ENCODE results near the gene DBP. TPM values are rescaled to one million over a fixed set of nuclear protein-coding genes. Genes with fewer than 3 reads are reported as not detected.
"Not testable (repeated sequence)": the region's sequence is repeated elsewhere in the genome, so short reads cannot be mapped to it uniquely, and the experiment has no call there.

DBP gene
- total RNA-seq, 1 donor, result 28.2 TPM

DNA sequence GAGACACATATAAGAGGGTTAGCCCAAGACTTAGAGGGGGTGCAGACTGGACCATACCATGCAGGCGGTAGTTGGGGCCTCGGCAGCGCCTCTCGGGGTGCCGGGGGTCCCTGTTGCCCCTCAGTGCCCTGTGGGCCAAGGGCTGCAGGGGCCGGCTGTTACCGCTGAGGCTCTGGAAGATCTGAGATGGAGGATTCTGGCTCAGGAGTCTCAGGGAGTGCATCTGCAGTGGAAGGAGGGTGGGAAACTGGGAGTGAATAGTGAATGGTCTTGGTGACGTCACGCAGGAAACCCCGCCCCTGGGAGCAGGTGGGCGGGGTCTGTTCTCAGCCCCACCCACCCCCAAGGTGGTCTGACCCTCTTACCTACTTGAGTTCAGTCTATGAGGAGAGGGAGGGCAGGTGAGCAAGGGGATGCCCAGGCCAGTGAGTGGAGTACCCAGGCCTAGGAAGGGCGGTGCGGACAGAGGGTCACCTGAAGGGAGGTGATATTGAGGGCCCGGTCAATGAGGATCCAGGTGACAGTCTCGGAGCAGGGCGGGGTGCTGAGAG lies 1.7 kb upstream of the DBP start:
- Histone ChIP-seq H3K9me3 (ENCODE audit: low read depth, low read length) (no peaks in the 10 kb centered on the region), H3K4me3 (ENCODE audit: low read length) (peak overlapping the region; percentile 78), H3K4me1 (ENCODE audit: insufficient read depth, low read length) (peaks cover 35% of the 10 kb centered on the region), H3K27me3 (ENCODE audit: insufficient read depth, low read length) (no peaks in the 10 kb centered on the region)

DNA sequence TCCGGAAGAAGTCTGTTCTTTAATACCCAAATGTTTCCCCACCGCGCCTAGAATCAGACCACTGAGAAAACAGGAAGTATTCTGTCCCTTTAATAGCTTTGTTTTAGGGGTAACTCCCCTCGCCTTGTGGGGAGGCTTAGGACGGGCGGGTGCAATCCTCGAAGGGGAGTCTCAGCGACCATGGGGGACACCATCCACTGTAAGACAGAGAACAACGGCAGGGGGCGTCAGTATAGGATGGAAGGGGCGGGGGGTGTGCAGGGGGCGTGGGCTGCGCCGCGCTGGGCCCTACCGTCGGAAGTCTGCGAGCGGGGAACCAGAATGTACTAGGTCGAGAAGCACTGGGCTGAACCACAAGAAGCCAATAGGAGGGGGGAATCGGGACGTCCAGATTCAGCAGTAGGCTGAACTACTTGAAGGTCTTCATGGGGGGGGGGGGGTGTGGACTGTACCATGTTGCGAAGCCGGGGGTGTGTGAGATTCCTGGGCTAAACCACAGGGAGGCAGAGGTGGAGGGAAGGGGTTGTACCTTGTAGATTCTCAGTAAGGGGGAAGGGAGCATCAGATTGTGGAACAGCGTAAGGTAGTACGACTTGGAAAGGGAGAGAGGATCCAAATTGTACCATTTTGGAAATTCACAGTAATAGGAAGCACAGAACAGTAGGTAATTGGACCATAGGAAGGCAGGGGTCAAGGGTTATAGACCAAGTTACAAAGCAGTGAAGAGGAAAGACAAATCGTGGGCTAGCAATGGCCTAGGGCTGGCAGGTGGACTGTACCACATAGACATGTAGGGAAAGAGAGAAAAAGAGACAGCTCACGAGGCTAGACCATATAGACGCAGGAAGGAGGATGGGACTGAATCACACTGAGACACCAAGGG lies 1.0 kb upstream of the DBP start:
- H3K9me3 ChIP-seq (ENCODE audit: low read depth, low read length), result no peaks in the 10 kb centered on the region
- H3K4me3 ChIP-seq (ENCODE audit: low read length), result peak overlapping the region; percentile 78
- peaks cover 42% of the 10 kb centered on the region for H3K4me1 ChIP-seq (ENCODE audit: insufficient read depth, low read length)
- H3K27me3 ChIP-seq (ENCODE audit: insufficient read depth, low read length), result no peaks in the 10 kb centered on the region

DNA sequence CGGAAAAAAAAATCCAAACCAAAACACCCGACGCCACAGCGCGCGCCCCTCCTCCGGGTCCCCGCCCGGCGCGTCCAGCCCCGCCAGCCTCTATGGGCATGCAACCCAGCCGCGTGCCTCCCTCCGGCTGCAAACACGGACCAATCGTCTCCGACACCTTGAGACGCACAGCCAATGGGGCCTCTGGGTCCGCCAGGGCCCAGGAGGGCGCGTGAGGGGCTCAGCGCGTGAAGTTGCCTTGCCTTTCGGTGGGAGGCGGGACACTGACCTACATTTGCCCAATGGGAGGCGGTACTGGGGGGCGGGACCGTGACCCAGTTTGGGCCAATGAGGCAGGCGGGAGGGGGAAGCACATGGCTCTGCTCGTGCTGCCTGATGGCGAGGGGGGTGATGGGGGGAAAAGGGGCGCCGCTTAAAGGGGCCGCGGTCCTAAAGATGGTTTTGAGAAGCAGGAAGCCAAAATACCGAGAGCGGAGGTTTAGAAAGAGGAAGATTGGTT lies 319 bp upstream of the DBP start:
- no peaks in the 10 kb centered on the region for H3K27me3 ChIP-seq (ENCODE audit: insufficient read depth, low read length)
- no peaks in the 10 kb centered on the region for H3K9me3 ChIP-seq (ENCODE audit: low read depth, low read length)
- peaks cover 49% of the 10 kb centered on the region for H3K4me1 ChIP-seq (ENCODE audit: insufficient read depth, low read length)

DNA sequence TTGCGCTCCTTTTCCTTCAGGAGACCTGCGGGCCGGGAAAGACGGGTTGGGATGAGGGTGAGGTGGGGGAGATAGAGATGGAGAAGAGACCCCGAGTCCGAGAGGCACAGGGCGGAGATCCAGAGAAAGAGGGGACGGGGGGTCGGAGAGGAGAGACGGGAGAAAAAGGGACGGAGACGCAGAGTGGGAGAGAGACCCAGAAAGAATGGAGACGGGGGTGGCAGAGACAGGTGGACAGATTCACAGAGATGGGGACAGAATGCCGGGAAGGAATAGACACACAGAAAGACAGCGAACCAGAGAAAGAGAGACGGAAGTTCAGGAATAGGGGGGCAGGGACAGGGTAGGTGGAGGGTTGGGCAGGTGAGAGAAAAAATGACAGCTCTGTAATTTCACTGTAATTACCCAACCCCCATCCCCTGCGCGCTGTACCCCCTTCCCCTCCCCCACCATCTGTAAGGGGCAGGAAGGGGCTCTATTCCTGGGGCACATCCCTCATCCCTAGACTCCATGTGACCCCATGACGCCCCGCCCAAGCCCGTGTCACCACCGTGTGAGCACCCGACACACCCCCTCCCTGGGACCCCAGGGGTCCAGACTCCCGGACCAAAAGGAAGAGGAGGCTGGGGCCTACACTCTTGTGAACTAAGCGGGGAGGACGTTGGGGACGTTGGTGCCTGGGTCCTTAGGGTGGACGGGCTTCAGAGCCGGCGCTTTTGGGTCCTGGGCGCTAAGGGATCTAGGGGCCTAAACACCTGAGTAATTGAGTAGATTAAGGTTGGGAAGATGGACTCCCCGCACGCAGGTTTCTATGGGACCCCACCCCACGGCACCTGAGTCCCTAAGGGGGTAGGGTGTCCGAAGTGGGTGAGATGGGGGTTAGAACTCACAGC lies 967 bp downstream of the DBP start:
- peaks cover 59% of the 10 kb centered on the region for H3K4me1 ChIP-seq (ENCODE audit: insufficient read depth, low read length)
- H3K27me3 ChIP-seq (ENCODE audit: insufficient read depth, low read length), result no peaks in the 10 kb centered on the region
- H3K9me3 ChIP-seq (ENCODE audit: low read depth, low read length), result no peaks in the 10 kb centered on the region
- peak overlapping the region; percentile 78 for H3K4me3 ChIP-seq (ENCODE audit: low read length)

More for the DNA sequence above, 319 bp upstream of the DBP start:
- H3K4me3 ChIP-seq (ENCODE audit: low read length), result peak overlapping the region; percentile 78

DNA sequence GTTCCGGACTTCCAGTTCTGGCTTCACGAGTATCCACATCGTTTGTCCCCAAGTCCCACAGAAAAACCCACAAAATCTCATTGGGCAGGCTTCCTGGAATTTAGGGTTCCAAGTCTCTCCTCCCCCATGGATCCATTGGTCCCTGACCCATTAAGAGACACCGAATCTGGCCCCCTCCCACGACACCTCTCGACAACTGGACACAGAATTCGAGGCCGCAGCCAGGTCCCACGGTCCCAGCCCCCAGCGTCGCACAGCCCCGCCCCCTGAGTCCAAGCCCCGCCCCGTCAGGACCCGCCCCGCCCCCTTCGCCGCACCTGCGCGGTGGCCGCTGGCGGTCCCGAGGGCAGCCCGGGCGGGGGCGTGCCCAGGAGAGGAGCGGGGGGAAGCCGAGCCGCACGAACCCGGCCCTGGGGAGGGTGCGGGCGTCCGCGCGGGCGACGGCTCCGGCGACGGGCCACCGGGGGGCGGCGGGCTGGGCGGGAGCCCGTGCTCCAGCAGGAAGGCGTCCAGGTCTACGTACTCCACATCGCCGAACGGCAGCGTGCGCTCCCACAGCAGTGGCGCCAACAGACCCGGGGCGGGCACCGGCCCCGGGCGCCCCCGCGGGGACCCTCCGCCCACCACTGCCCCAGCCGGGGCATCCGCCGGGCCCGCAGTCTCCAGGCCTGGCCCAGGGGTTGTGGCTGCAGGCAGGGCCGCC lies 1.8 kb downstream of the DBP start:
- Histone ChIP-seq H3K27me3 (ENCODE audit: insufficient read depth, low read length) (no peaks in the 10 kb centered on the region), H3K4me1 (ENCODE audit: insufficient read depth, low read length) (peaks cover 67% of the 10 kb centered on the region), H3K9me3 (ENCODE audit: low read depth, low read length) (no peaks in the 10 kb centered on the region), H3K4me3 (ENCODE audit: low read length) (peak overlapping the region; percentile 78)

DNA sequence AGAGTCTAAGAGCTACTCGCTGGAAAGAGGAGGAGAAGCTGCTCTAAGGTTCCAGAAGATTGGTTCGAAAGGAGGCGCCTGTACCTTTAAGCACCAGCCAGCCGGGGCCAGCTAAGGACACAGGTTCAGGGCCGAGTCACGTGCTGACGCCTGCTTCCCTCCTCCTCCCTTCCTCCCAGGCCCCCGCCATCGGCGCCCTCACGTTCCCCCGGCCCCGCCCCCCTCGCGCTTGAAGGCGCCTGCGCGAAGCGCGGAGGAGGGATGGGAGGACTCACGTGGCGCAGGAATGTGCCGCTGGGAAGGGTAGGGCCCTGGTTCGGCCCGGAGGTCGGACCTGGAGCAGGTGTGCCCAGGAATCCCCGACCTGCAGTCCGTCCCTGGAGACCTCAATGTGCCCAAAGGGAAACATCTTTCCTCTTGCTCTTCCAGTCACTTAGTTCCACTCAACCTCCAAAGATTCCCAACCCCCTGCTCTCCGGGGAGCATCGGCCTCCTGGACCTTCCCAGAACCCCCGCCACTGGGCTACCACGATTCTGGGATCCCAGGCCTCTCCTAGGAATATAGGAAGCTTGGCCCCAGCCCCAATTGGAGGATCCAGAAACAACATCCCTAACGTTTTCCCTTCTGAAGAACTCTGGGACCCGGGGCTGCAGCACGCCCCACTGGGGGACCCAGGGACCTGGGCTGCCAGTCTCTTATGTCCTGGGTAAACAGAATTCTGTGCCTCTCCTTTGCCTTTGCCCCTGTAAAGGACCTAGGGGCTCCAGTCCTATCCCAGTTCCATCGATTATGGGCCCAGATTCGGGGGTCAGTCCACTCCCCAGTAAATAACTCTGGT lies 2.5 kb downstream of the DBP start:
- H3K4me3 ChIP-seq (ENCODE audit: low read length), result peak overlapping the region; percentile 15

DNA sequence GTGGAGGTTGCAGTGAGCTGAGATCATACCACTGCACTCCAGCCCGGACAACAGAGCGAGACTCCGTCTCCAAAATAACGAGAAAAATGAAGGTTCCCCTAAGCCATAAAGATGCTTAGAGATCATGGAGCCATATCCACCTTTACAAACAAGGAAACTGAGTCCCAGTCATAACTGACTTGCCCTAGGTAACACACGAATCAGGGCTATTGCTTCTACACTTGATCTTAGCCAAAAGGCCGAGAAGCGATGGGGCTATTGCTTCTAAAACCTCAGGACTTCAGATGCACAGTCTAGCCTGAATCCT lies 3.2 kb downstream of the DBP start:
- peaks cover 66% of the 10 kb centered on the region for H3K4me1 ChIP-seq (ENCODE audit: insufficient read depth, low read length)
- H3K4me3 ChIP-seq (ENCODE audit: low read length), result peak overlapping the region; percentile 10
- H3K27me3 ChIP-seq (ENCODE audit: insufficient read depth, low read length), result no peaks in the 10 kb centered on the region
- no peaks in the 10 kb centered on the region for H3K9me3 ChIP-seq (ENCODE audit: low read depth, low read length)

More for the DNA sequence above, 2.5 kb downstream of the DBP start:
- H3K4me1 ChIP-seq (ENCODE audit: insufficient read depth, low read length), result peaks cover 73% of the 10 kb centered on the region
- no peaks in the 10 kb centered on the region for H3K27me3 ChIP-seq (ENCODE audit: insufficient read depth, low read length)
- H3K9me3 ChIP-seq (ENCODE audit: low read depth, low read length), result no peaks in the 10 kb centered on the region

DNA sequence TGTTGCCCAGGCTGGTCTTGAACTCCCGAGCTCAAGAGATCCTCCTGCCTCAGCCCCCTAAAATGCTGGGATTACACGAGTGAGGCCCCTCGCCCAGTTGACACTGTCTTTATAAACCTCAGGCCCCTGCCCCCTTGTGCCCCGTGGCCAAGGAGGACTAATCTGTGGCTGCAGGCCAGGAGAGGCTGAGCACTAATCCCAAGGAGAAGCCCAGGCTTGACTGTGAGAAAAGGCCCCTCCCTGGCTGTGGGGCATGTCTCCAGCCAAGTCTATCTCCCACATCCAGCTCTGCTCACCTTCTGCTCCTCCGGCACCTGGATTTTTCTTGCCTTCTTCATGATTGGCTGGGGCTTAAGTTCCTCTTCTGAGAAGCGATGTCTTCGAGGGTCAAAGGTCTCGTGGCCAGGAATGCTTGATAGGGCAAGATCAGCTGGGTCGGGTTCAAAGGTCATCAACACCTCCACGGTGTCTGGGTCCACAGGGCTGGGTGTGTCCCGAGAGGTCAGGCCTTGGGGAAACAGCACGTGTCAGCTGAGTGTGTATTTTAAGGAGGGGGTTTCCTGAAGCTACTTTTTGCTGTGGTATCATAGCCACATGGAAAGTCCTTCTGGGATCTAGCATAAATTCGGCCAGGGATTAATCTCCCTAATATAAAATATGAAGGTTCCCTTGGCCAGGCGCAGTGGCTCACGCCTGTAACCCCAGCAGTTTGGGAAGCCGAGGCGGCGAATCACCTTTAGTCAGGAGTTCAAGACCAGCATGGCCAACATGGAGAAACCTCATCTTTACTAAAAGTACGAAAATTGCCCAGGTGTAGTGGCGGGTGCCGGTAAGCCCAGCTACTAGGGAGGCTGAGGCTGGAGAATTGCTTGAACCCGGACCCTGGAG lies 3.8 kb downstream of the DBP start:
- Histone ChIP-seq H3K27me3 (ENCODE audit: insufficient read depth, low read length) (no peaks in the 10 kb centered on the region), H3K9me3 (ENCODE audit: low read depth, low read length) (no peaks in the 10 kb centered on the region), H3K4me3 (ENCODE audit: low read length) (no peak overlapping the region), H3K4me1 (ENCODE audit: insufficient read depth, low read length) (peaks cover 60% of the 10 kb centered on the region)

DNA sequence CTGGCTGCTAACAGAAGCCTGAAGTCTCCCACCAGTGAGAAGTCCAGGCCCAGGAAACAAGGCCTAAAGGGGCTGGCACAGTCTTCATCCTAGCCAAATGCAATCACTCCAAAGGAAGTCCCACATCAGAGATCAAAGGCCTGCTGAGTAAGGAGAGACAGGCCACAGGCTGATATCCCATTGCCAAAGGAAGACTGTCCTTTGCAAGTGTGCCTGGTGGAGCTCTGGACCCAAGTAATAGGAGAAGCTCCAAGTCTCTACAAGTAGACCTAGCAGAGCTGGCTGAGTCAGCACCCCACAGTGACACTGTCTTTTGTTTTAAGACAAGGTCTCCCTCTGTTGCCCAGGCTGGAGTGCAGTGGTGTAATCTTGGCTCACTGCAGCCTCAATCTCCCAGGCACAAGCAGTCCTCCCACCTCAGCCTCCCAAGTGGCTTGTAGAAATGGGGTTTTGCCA lies 4.5 kb downstream of the DBP start:
- H3K27me3 ChIP-seq (ENCODE audit: insufficient read depth, low read length), result no peaks in the 10 kb centered on the region
- no peak overlapping the region for H3K4me3 ChIP-seq (ENCODE audit: low read length)
- peaks cover 58% of the 10 kb centered on the region for H3K4me1 ChIP-seq (ENCODE audit: insufficient read depth, low read length)
- no peaks in the 10 kb centered on the region for H3K9me3 ChIP-seq (ENCODE audit: low read depth, low read length)

DNA sequence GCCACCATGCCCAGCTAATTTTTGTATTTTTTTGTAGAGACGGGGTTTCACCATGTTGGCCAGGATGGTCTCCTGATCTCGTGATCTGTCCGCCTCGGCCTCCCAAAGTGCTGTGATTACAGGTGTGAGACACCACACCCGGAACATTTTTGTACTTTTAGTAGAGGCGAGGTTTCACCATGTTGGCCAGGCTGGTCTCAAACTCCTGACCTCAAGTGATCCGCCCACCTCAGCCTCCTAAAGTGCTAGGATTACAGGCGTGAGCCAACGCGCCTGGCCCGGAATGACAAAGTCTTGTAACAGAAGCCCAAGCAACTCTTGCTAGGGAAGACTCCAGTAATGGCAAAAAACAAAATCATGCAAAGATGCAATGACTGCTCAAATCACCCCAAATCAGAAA lies 4.9 kb downstream of the DBP start:
- not testable (repeated sequence) for H3K9me3 ChIP-seq (ENCODE audit: low read depth, low read length); H3K4me3 ChIP-seq (ENCODE audit: low read length); H3K27me3 ChIP-seq (ENCODE audit: insufficient read depth, low read length)
- H3K4me1 ChIP-seq (ENCODE audit: insufficient read depth, low read length), result peaks cover 58% of the 10 kb centered on the region

DNA sequence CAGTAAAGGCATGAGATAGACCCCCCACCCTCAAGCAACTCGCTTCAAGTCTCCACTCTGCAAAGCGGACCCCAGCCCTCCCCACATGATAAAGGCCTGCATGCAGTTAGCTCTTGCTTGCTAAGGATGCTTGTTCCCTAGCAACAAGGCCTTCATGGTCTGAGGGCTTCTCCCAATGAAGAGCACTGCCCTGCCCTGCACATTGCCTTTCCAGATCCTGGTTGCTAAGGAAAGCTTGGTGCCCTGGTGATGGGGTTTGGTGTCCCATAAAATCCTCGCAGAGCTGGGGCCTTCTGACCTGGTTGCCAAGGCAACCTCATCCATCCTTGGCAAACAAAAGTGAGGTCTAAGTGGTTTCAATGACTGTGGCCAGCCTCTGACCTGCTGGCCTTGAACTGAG lies 6.0 kb downstream of the DBP start:
- Histone ChIP-seq H3K9me3 (ENCODE audit: low read depth, low read length) (no peaks in the 10 kb centered on the region), H3K4me1 (ENCODE audit: insufficient read depth, low read length) (peaks cover 53% of the 10 kb centered on the region), H3K4me3 (ENCODE audit: low read length) (no peak overlapping the region), H3K27me3 (ENCODE audit: insufficient read depth, low read length) (no peaks in the 10 kb centered on the region)

DNA sequence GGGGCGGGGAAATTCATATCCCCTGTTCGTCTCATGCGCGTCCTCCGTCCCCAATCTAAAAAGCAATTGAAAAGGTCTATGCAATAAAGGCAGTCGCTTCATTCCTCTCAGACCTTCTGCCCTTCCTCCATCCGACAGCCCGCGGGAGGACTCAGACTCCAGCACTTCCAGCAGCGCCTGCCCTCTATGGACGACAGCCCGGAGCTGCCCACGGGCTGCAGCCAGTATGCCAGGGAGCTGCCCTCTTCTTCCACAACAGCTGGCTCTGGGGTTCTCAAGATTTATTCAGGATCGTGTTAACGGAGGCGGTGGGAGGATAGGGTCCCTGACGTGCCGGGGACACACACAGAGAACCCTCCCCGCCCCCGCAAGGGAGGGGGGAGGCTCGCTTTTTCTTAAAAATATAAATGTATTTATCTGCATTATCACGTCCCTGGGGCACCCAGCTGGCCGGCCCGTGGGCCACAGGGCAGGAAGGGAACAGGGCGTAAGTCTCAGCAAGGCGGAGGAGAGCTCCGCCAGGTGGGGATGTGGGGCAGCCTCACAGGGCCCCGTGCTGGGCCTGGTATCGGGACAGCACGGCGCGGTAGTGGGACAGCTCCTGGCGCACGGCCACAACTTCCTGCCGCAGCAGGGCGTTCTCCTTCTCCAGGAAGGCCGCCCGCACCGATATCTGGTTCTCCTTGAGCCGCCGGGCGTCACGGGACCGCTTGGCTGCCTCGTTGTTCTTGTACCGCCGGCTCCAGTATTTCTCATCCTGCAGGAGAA lies 6.7 kb downstream of the DBP start:
- Histone ChIP-seq H3K9me3 (ENCODE audit: low read depth, low read length) (no peaks in the 10 kb centered on the region), H3K4me3 (ENCODE audit: low read length) (no peak overlapping the region), H3K27me3 (ENCODE audit: insufficient read depth, low read length) (no peaks in the 10 kb centered on the region), H3K4me1 (ENCODE audit: insufficient read depth, low read length) (peaks cover 53% of the 10 kb centered on the region)
